ENCODE measurements around the gene PRKCA. TPM values are rescaled to one million over a fixed set of nuclear protein-coding genes. Genes with fewer than 3 reads are reported as not detected.
A peak's percentile ranks its signal among the peaks of the same experiment; 100 is the strongest.

The PRKCA gene
- total RNA-seq, 1 experiment from 2014 or later: 29.6 TPM

- no peak for TF ChIP-seq CTCF (IDR thresholded peaks at IDR 0.05; ENCODE audit: insufficient read depth in 1 of 2, low read depth in 1 of 2, low read length in 1 of 2, severe bottlenecking in 1 of 2, unreplicated experiment in 1 of 2)
- Mint-ChIP-seq H3K27me3 (ENCODE audit: insufficient read depth, unreplicated experiment) (no peaks in the 10 kb centered on the region), H3K36me3 (ENCODE audit: insufficient read depth, unreplicated experiment) (peaks cover 11% of the 10 kb centered on the region), H3K27ac (ENCODE audit: unreplicated experiment) (peak overlapping the region; percentile 83), H3K9me3 (ENCODE audit: unreplicated experiment) (no peaks in the 10 kb centered on the region), H3K4me1 (ENCODE audit: low read depth, unreplicated experiment) (peaks cover 39% of the 10 kb centered on the region), H3K4me3 (ENCODE audit: unreplicated experiment) (no peak overlapping the region)
- Histone ChIP-seq H3K4me3 (ENCODE audit: low read depth, low read length) (no peak overlapping the region), H3K27me3 (replicated peaks; ENCODE audit: control insufficient read depth, insufficient read depth, low read length) (no peaks in the 10 kb centered on the region), H3K4me1 (peaks cover 44% of the 10 kb centered on the region), H3K9me3 (no peaks in the 10 kb centered on the region), H3K36me3 (ENCODE audit: control insufficient read depth, insufficient read depth, low read length) (no peaks in the 10 kb centered on the region)
- POLR2A ChIA-PET: no interaction called here
- no peak for DNase-seq
- CTCF ChIA-PET: interaction anchor here (0.5 to 1.3 kb wide), 3 partner anchors 94 to 287 kb away, joined by 4 to 6 read pairs (median 6); no protein-coding TSS in a partner anchor
- intact Hi-C loops (cut with micrococcal nuclease; ENCODE audit: unreplicated experiment): no loop called here
- no TSS peak for BruUV-seq (replicated peaks)
These were observed 277.1 kb downstream of the PRKCA start for GRCh38 chr17:66579556-66579955.

- Histone ChIP-seq H3K27me3 (replicated peaks; ENCODE audit: control insufficient read depth, insufficient read depth, low read length) (no peaks in the 10 kb centered on the region), H3K9me3 (no peaks in the 10 kb centered on the region), H3K4me1 (peaks cover 44% of the 10 kb centered on the region), H3K4me3 (ENCODE audit: low read depth, low read length) (no peak overlapping the region), H3K36me3 (ENCODE audit: control insufficient read depth, insufficient read depth, low read length) (no peaks in the 10 kb centered on the region)
- intact Hi-C loops (cut with micrococcal nuclease; ENCODE audit: unreplicated experiment): loop anchor here (2.0 kb wide), 1 partner anchor 44 kb away; no protein-coding TSS in a partner anchor
- peak overlapping the region; percentile 83 for H3K27ac Mint-ChIP-seq (ENCODE audit: unreplicated experiment)
- ChIA-PET POLR2A (interaction anchor here (0.7 kb wide), 1 partner anchor 159 kb away, joined by 6 read pairs; no protein-coding TSS in a partner anchor), CTCF (interaction anchor here (0.5 to 1.3 kb wide), 4 partner anchors 25 to 288 kb away, joined by 3 to 6 read pairs (median 5); no protein-coding TSS in a partner anchor)
- peak overlapping the region; percentile 26 for H3K4me3 Mint-ChIP-seq (ENCODE audit: unreplicated experiment)
- H3K9me3 Mint-ChIP-seq (ENCODE audit: unreplicated experiment): no peaks in the 10 kb centered on the region
- peak; percentile 67 to 72 for DNase-seq
- peaks cover 11% of the 10 kb centered on the region for H3K36me3 Mint-ChIP-seq (ENCODE audit: insufficient read depth, unreplicated experiment)
- no TSS peak for BruUV-seq (replicated peaks)
- TF ChIP-seq CTCF (IDR thresholded peaks at IDR 0.05; ENCODE audit: insufficient read depth in 1 of 2, low read depth in 1 of 2, low read length in 1 of 2, severe bottlenecking in 1 of 2, unreplicated experiment in 1 of 2): no peak
- peaks cover 39% of the 10 kb centered on the region for H3K4me1 Mint-ChIP-seq (ENCODE audit: low read depth, unreplicated experiment)
- H3K27me3 Mint-ChIP-seq (ENCODE audit: insufficient read depth, unreplicated experiment): no peaks in the 10 kb centered on the region
These were observed 278.0 kb downstream of the PRKCA start for GRCh38 chr17:66580184-66580955.

GRCh38 chr17:66580956-66581391 is 278.6 kb downstream of the PRKCA start:
- H3K36me3 Mint-ChIP-seq (ENCODE audit: insufficient read depth, unreplicated experiment): peaks cover 11% of the 10 kb centered on the region
- intact Hi-C loops (cut with micrococcal nuclease; ENCODE audit: unreplicated experiment): loop anchor here (2.0 kb wide), 1 partner anchor 44 kb away; no protein-coding TSS in a partner anchor
- H3K36me3 ChIP-seq (ENCODE audit: control insufficient read depth, insufficient read depth, low read length): no peaks in the 10 kb centered on the region
- no peak for TF ChIP-seq CTCF (IDR thresholded peaks at IDR 0.05; ENCODE audit: insufficient read depth in 1 of 2, low read depth in 1 of 2, low read length in 1 of 2, severe bottlenecking in 1 of 2, unreplicated experiment in 1 of 2)
- POLR2A ChIA-PET: no interaction called here
- peak overlapping the region; percentile 83 for H3K27ac Mint-ChIP-seq (ENCODE audit: unreplicated experiment)
- no TSS peak for BruUV-seq (replicated peaks)
- no peaks in the 10 kb centered on the region for H3K9me3 Mint-ChIP-seq (ENCODE audit: unreplicated experiment)
- H3K4me1 Mint-ChIP-seq (ENCODE audit: low read depth, unreplicated experiment): peaks cover 39% of the 10 kb centered on the region
- no peak for DNase-seq
- peaks cover 44% of the 10 kb centered on the region for H3K4me1 ChIP-seq
- no peaks in the 10 kb centered on the region for H3K27me3 Mint-ChIP-seq (ENCODE audit: insufficient read depth, unreplicated experiment)
- no peaks in the 10 kb centered on the region for H3K27me3 ChIP-seq (replicated peaks; ENCODE audit: control insufficient read depth, insufficient read depth, low read length)
- no peak overlapping the region for H3K4me3 Mint-ChIP-seq (ENCODE audit: unreplicated experiment)
- H3K4me3 ChIP-seq (ENCODE audit: low read depth, low read length): no peak overlapping the region
- CTCF ChIA-PET: interaction anchor here (0.5 to 1.3 kb wide), 2 partner anchors 25 to 93 kb away, joined by 3 to 6 read pairs; no protein-coding TSS in a partner anchor
- no peaks in the 10 kb centered on the region for H3K9me3 ChIP-seq

Measured in Caco-2 (cell line).